HG03025 (cell line): ENCODE measurements around the gene FLNC.

Experiments
- ATAC-seq: cut with Tn5 transposase; IDR thresholded peaks from one replicate; pipeline ENCODE4 v1.9.1; 2021; ENCODE audit warnings: mild to moderate bottlenecking, moderate library complexity; ENCODE audit not compliant: unreplicated experiment, low FRiP score

Gene FLNC

GRCh38 chr7:128801667-128802418 lies 28.4 kb upstream of the FLNC start:
- no peak for ATAC-seq

DNA sequence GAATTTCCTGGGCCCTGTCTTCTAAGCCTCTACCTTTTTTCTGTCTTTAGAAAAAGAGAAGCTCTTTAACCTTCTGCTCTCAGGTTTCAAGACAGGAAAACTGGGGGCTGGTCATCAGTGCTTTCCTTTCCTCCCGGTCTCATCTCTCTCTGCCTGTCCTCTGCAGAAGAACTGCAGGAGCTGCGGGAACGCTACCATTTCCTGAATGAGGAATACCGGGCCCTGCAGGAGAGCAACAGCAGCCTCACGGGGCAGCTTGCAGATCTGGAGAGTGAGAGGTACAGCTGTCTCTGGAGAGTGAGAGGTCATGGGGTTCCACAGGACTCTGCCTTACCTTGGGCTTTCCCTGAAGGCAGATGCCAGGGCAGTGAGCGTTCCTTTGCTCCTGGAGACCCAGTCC lies 25.7 kb upstream of the FLNC start:
- ATAC-seq: no peak

DNA sequence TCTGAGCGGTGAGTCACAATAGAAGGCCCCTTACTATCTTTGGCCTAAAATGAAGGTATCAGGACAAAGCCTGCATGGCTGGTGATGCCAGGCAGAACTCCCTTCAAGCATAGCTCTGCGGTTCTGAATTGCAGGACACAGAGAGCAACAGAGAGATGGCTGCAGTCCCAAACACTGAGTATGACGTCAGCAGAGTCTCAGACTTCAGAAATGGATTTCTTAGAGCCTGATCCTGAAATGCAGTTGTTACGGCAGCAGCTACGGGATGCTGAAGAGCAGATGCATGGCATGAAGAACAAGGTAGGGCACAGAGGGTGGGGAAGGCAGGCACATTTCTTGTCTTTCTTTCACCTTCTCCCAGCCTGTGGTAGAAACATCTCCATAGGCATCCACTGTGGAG lies 25.0 kb upstream of the FLNC start:
- no peak for ATAC-seq

DNA sequence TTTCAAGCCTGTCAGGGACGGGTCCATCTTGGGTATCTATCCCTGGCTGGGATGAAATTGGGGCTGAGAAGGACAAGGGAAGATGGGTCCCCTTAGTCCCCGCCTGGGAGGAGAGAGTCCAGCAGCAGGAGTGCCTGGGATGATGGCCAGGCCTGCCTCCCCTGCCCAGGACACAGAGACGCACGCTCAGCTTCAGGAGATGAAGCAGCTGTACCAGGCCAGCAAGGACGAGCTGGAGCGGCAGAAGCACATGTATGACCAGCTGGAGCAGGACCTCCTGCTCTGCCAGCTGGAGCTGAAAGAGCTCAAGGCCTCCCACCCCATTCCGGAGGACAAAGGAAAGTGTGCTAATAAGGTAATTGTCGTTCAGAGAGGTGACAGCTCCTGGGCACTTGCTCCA lies 23.0 kb upstream of the FLNC start:
- ATAC-seq: no peak

DNA sequence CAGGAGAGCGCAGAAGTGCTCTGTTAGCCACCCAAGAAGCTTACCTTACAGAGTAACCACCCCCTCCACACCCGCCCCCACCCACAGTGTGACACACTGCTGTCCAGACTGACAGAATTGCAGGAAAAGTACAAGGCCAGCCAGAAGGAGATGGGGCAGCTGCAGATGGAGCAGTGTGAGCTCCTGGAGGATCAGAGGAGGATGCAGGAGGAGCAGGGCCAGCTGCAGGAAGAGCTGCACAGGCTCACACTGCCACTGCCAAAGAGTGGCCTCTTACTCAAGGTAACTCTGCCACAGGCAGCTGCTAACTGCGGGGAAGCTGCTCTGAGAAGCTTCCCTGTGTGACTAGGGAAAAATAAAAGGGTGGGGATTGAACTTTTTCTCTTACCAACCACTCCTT lies 20.8 kb upstream of the FLNC start:
- ATAC-seq: no peak

DNA sequence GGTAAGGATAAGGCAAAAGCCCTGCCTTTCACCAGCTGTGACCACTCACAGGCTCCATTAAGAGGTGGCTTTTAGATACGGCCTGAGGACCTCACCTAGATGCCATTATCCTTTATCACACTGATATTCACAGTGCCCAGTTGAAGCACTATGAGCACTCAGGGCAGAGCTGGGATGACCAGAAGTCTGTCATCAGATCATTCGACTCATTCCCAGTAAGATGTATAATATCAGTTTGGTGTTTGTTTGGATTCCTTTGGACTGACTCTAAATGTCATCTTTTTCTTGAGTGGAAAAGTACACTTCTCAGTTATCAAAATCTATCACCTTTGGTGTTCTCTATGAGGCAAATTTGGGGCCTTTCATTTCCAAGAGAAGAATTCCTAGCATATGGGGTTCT lies 19.7 kb upstream of the FLNC start:
- no peak for ATAC-seq

DNA sequence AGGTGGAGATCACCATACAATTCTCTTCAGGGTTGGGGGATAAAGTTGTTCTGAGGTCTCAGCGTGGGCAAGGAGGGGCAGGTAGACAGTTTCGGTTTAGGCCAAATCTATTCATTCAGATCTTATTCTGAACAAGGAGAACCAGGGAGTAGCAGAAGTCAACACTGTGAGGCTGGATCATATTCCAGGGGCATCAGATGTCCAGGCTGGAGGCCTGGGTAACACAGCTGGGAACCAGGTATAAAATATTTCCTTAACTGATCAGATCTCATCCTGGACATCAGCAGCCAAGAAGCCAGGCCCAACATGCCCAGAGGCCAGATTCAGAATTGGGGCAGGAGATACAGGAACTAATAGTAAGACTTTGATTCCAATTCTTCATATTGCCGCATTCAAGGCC lies 19.2 kb upstream of the FLNC start:
- no peak for ATAC-seq

DNA sequence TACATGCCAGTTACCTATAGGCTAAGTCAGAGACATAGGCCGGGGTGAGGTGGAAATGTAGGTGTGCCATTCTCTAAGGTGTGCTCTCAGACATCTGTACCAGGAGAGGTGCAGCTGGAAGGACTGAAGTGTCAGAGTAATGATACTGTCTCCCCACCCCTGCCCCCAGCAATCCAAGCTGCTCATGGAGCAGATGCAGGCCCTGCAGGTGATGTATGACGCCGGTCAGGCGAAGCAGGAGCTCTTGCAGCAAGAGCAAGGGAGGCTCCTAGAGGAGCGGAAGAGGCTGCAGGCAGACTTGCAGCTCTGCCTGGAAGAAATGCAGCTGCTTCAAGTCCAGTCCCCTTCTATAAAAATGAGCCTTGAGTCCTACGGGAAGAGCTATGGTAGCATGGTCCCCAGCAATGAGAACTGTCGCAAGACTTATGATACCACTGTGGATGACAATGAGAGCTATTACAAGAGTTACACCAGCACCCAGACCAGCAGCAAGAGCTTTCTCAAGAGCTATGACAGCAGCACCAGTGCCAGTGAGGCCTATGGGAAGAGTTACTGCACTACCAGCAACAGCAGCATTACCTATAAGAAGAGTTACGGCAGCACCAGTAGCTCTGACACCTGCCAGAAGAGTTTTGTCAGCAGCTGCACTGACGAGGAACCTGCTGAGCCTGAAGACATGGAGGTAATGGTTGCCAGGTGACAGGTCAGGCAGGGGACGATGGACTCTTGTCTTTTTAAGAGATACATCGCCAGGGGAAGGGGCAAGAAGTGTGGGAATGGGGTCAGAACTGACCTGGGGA lies 18.4 kb upstream of the FLNC start:
- ATAC-seq: no peak

GRCh38 chr7:128812514-128813168 lies 17.6 kb upstream of the FLNC start:
- no peak for ATAC-seq

DNA sequence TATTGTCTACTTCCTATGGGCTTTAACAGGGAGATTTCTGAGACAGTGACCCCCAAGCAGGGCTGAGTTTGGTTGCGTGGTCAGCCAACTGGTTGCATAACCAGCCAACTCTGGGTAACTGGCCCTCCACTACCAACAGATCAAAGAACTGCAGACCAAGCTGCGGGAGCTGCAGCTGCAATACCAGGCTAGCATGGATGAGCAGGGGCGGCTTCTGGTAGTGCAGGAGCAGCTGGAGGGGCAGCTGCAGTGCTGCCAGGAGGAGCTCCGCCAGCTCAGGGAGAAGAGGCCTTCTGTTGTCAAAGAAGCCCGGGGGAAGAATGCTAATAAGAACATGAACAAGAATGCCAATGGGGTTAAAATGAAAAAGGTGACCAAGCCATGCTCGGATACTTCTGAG lies 15.7 kb upstream of the FLNC start:
- ATAC-seq: no peak

DNA sequence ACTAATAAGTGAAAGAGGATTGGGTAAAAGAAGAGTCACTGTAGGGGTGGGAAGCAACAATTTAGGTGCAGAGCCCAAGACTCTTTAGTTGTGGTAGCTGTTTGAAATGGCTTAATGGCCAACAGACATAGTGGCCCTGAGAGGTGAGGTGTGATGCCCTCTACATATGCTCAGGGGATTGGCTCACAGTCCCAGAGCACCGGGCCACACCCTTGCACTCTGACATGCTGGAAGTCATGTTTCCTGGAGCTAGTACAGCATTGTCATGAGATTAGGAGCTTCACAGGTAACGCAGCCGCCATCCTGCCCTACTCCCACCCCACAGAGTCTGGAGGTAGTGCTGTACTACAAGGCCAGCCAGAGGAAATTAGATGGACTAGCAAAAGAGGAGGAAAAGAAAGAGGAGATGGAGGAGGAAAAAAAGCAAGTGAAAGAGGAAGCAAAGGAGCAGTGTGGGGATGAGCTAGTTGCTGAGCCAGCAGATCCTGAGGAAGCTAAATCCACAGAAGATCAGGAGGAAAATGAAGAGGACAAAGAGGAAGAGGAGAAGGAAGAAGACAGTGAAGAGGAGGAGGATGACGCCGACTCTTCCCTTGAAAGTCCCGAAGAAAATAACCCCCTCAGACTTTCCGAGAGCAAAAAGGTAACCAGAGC lies 14.8 kb upstream of the FLNC start:
- ATAC-seq: no peak

GRCh38 chr7:128818694-128819093 lies 11.5 kb upstream of the FLNC start:
- ATAC-seq: no peak

DNA sequence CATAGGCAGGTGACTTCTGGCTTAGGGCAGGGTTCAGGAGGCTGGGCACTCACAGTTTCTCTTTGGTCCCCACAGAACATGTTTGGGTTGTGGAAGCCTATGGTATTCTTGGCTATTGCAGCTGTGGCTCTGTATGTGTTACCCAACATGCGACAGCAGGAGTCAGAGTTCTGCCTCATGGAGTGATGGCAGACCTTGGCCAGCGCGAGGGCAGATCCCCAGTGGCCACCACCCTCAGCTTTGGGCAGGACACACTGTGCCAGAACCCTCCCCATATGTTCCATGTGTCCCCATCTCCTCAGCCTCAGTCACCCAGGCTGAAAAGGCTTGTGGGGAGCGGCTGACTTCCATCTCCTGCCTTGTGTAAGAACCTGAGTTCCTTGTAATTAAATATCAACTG lies 8.5 kb upstream of the FLNC start:
- ATAC-seq: no peak

GRCh38 chr7:128826512-128826911 lies 3.7 kb upstream of the FLNC start:
- ATAC-seq: no peak

DNA sequence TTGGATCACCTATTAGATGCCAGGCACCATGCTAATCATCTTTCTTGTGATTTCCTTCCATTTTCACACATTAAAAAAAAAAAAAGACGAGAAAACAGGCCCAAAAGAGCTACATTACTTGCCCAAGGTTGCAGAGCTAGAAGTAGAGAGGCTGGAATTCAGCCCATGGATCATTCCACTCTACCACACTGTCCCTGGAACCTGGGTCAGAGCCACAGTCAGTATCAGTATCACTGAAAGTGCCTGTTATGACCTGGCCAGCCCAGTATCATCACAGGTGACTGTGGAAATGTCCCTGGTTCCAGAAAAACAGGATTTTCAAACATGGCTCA lies 3.3 kb upstream of the FLNC start:
- no peak for ATAC-seq

DNA sequence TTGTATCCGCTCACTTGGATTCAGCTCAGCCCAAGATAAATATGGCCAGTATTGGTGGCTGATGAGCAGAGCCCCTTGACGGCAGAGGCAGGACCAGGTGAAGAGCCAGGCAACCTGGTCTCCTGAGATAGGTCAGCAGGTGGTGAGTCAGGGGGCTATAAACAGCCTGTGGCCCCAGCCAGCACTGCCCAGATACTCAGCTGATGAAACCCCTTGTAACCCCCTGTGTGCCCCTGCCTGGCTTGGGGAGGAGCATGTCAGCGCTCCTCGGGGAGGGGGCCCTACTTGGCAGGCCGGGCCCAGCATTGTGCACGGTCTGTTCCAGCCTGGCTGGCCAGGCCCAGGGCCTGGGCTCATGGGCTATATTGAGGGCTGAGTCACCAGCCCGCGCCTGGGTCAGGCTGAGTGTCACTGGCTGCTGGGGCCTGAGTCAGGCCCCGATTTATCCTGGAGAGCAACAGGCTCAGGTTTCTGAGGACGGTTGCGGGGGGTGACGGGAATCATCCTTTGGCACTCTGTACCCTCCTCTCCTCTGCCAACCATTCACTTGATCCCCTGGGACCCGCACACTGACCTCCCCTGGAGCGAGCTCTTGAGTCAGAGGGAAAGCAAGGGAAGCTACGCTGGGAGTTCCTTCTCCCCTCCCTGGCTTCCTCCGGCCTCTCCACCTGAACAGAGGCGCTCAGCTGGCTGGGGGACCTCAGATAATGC lies 2.8 kb upstream of the FLNC start:
- no peak for ATAC-seq

DNA sequence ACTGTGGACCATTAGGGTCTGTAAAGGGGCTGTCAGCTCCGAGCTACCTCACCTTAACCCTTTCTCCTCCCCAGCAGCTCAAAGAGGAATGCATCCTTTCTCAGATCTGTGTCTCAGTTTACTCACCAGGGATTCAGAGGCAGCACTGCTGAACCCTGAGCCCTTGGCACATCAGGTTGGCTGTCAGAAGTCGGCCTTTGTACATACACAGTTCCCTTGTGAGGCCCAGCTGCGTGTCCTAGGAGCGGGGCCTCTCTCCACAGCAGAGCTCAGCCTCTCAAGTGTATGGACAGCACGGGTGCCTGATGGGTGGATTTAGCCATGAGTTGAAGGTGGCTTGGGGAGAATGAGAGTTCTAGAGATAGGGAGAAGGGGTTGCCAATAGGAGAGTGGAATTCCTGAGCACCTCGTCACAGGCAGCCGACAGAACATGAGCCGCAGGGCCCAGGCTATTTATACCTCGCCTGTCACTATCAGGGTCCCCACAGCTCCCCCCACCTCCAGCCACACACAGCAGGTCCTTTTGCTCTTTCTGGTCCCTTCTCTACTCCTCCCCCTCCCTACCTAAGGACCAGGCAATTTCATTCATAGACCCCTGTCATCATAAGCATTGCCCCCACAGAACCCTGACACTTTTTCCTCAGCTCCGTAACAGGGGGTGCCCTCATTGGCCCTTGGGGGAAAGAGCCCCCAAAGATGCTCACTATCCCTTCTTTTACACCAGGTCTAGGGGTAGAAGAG lies 2.1 kb upstream of the FLNC start:
- no peak for ATAC-seq

GRCh38 chr7:128829391-128830166 lies 627 bp upstream of the FLNC start:
- ATAC-seq: no peak
